Mucosa of descending colon (tissue), 3 donors: ENCODE measurements around the gene PAK3. TPM values are rescaled to one million over a fixed set of nuclear protein-coding genes. Genes with fewer than 3 reads are reported as not detected.

Source experiments
- ATAC-seq: fragments of 200-7000 bp; cut with Tn5 transposase; one replicate; pipeline ENCODE4 v1.9.1; 2020; ENCODE audit warnings: mild to moderate bottlenecking, moderate library complexity
- DNase-seq, 3 donors: peaks; one replicate each; pipeline ENCODE4 v3.0.0-alpha.2; 2020
- H3K36me3 ChIP-seq: fragments of 200-600 bp; one replicate; pipeline ENCODE4 v1.8.0; 2021; ENCODE audit warnings: low read depth, mild to moderate bottlenecking
- H3K4me1 ChIP-seq: fragments of 200-600 bp; one replicate; pipeline ENCODE4 v1.8.0; 2021; ENCODE audit warnings: low read depth, mild to moderate bottlenecking
- H3K4me3 ChIP-seq: fragments of 200-600 bp; one replicate; pipeline ENCODE4 v1.8.0; 2021; ENCODE audit warnings: mild to moderate bottlenecking
- H3K9me3 ChIP-seq: fragments of 200-600 bp; one replicate; pipeline ENCODE4 v1.8.0; 2021; ENCODE audit warnings: mild to moderate bottlenecking
- CTCF ChIP-seq: fragments of 200-600 bp; IDR thresholded peaks from one replicate; pipeline ENCODE4 v1.8.0; 2022; ENCODE audit warnings: antibody characterized with exemption, mild to moderate bottlenecking
- intact Hi-C, 2 donors: fragments of 100-400 bp; cut with DNase I in 1 of 2; cut with micrococcal nuclease in 1 of 2; formaldehyde crosslinking; loops; one replicate each; pipeline versions ENCODE4 v1.11.0 to v1.11.1; 2022; cut with DNase I, micrococcal nuclease
- total RNA-seq, 3 donors: library from RNA; stranded (reverse); fragmentation: NEBNext Ultra II Directional in 2 of 3; extraction: Animal tissue kit (Norgen Biotek cat#: 25700) in 2 of 3; gene quantifications; one replicate each; pipeline versions ENCODE4 v1.2.1 to v1.2.4, GENCODE V29; 2021 to 2023
- donor health status: DM: no; HTN: no; CAD: no; lungs with moderate emphysema.
- donor health status: DM: no; HTN: no; CAD: no.
- donor health status: DM: no; HTN: yes; CAD: no.

The PAK3 gene
- total RNA-seq, 3 donors from 2014 or later = 0.38 to 2.0 (median 1.1) TPM

GRCh38 chrX:111102636-111103035, 6.6 kb downstream of the PAK3 start:
- TF ChIP-seq CTCF = no peak
- Histone ChIP-seq H3K36me3 (no peaks in the 10 kb centered on the region), H3K4me3 (no peak overlapping the region), H3K4me1 (no peaks in the 10 kb centered on the region), H3K9me3 (no peaks in the 10 kb centered on the region)
- ATAC-seq (no peak), DNase-seq (no peak)
- intact Hi-C loops = no loop called here

GRCh38 chrX:111103246-111103645, 7.3 kb downstream of the PAK3 start:
- no peak for TF ChIP-seq CTCF
- Histone ChIP-seq H3K4me3 (no peak overlapping the region), H3K4me1 (no peaks in the 10 kb centered on the region), H3K9me3 (no peaks in the 10 kb centered on the region), H3K36me3 (no peaks in the 10 kb centered on the region)
- ATAC-seq (no peak), DNase-seq (no peak)
- intact Hi-C loops = no loop called here

GRCh38 chrX:111110098-111110775, 14.2 kb downstream of the PAK3 start:
- DNase-seq = no peak
- intact Hi-C loops = no loop called here
- Histone ChIP-seq H3K4me1 (no peaks in the 10 kb centered on the region), H3K9me3 (no peaks in the 10 kb centered on the region), H3K36me3 (no peaks in the 10 kb centered on the region), H3K4me3 (no peak overlapping the region)
- TF ChIP-seq CTCF = no peak
- ATAC-seq = no peak

- H3K4me3 ChIP-seq = no peak overlapping the region
- DNase-seq = no peak
- no peaks in the 10 kb centered on the region for H3K36me3 ChIP-seq
- no peak for ATAC-seq
- H3K9me3 ChIP-seq = no peaks in the 10 kb centered on the region
- no peak for TF ChIP-seq CTCF
- no peaks in the 10 kb centered on the region for H3K4me1 ChIP-seq
- intact Hi-C loops = no loop called here
Observed at GRCh38 chrX:111114806-111115205, 18.8 kb downstream of the PAK3 start.

- intact Hi-C loops = no loop called here
- Histone ChIP-seq H3K4me3 (no peak overlapping the region), H3K9me3 (no peaks in the 10 kb centered on the region), H3K36me3 (no peaks in the 10 kb centered on the region), H3K4me1 (no peaks in the 10 kb centered on the region)
- ATAC-seq (no peak), DNase-seq (no peak)
- TF ChIP-seq CTCF = no peak
Observed at GRCh38 chrX:111116666-111117065, 20.7 kb downstream of the PAK3 start.

- H3K4me3 ChIP-seq = no peak overlapping the region
- no peaks in the 10 kb centered on the region for H3K4me1 ChIP-seq
- intact Hi-C loops = no loop called here
- no peak for TF ChIP-seq CTCF
- no peaks in the 10 kb centered on the region for H3K9me3 ChIP-seq
- ATAC-seq (no peak), DNase-seq (no peak)
- no peaks in the 10 kb centered on the region for H3K36me3 ChIP-seq
Observed at GRCh38 chrX:111119341-111119740, 23.4 kb downstream of the PAK3 start.
